ENCODE measurements around the gene PRKCQ.
A peak's percentile ranks its signal among the peaks of the same experiment; 100 is the strongest.

The PRKCQ gene

DNA sequence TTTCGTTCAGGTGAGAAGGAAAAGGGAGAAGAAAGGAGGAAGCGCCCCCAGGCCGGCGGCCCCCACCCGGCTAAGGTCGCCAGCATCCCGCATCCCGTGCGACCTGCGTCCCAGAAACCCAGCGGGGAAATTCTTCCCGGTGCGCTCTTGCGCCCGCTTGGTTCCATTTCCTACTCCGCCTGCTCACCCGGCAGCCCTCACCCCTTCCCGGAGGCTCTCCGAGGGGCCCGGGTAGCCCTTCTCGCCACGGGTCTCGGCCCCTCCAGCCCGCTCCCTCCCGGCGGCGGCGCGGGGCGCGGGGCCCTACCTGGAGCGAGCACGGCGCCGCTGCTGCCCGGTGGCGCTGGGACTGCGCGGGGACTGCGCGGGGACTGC, at the start of gene PRKCQ:
TSS of gene PRKCQ (minus strand) at position 373 of the 375 bp plus-strand sequence. CDS start 65,141 bp downstream, outside the sequence.
- no peak for TF ChIP-seq ZNF274 (IDR thresholded peaks at IDR 0.05; ENCODE audit: low read depth, low read length)
- peak within 1 kb of the TSS; percentile 70 for H3K4me3 ChIP-seq (ENCODE audit: low read length)

DNA sequence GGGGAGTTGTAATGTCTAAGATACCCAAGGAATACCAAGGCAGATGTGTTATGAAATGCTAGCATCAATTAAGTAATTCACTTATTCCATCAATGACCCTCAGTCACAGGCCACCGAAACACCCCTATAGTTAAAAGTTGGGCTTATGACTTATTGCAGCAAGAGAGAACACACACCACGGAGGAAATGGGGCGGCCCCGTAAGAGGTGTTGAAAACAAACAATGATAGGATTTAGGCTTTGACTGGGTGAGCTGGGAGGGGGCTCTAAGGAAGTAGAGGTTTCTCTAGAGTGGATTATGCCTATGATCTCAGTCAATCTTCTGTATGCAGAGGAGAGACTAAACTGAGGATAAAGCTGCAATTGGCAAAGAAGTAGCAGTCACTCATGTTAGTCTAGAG, 45.4 kb upstream of the PRKCQ start:
- H3K4me3 ChIP-seq (ENCODE audit: low read length) = no peak overlapping the region
- no peak for TF ChIP-seq ZNF274 (IDR thresholded peaks at IDR 0.05; ENCODE audit: low read depth, low read length)

- H3K4me3 ChIP-seq (ENCODE audit: low read length) = no peak overlapping the region
- no peak for TF ChIP-seq ZNF274 (IDR thresholded peaks at IDR 0.05; ENCODE audit: low read depth, low read length)
These were observed 44.3 kb upstream of the PRKCQ start for GRCh38 chr10:6624392-6624791.

DNA sequence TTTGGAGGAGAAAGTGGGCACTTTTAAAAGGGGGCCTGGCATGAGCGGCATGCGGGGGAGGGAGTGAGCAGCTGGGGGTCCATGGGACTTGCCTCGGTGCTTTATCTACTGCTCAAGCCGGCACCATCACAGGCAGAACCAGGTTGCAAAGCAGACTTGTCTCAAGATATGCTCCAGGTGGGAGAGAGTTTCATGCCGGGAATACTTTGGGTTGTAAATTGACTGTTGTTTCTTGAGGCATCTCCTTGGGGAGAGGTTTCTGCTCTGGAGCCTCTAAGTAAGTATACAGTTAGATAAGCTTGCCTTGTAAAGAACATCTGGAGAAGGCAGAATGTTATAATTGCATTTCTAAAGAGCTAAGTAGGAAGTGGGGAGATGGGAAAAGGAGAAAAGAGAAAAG, 42.8 kb upstream of the PRKCQ start:
- TF ChIP-seq ZNF274 (IDR thresholded peaks at IDR 0.05; ENCODE audit: low read depth, low read length) = no peak
- H3K4me3 ChIP-seq (ENCODE audit: low read length) = no peak overlapping the region

DNA sequence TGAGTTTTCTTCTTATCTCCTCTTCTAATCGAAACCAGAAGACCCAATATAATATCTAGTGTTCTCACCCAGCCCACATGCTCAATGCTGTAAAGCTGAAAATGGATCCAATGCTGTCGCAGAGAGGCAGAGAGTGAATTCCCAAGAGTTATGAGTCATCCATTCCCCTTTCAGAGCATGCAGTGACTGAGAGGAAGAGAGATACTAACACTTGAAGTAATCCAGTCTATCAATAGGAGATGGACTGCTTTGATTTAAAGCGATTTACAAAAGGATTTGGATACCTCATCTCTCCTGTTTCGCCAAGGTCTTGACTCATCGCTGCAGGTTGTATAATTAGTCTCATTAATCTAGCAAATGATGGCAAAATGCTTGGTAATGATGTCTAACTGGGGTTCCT, 41.5 kb upstream of the PRKCQ start:
- TF ChIP-seq ZNF274 (IDR thresholded peaks at IDR 0.05; ENCODE audit: low read depth, low read length) = no peak
- H3K4me3 ChIP-seq (ENCODE audit: low read length) = no peak overlapping the region

GRCh38 chr10:6619660-6620059, 39.6 kb upstream of the PRKCQ start:
- no peak for TF ChIP-seq ZNF274 (IDR thresholded peaks at IDR 0.05; ENCODE audit: low read depth, low read length)
- no peak overlapping the region for H3K4me3 ChIP-seq (ENCODE audit: low read length)

DNA sequence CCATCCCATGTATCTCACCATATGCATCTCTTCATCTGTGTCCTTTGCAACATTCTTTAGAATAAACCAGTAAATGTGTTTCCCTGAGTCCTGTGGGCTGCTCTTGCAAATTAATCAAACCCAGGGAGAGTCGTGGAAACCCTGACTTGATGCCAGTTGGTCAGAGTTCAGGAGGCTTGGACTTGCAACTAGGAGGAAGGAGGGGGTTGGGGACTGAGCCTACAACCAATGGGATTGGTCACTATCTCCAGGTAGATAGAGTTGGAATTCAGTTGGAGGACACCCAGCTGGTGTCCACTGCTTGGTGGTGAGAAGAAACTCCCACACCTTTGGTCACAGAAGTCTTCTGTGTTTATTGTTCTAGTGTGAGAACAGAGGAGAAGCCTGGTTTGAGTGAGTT, 38.3 kb upstream of the PRKCQ start:
- H3K4me3 ChIP-seq (ENCODE audit: low read length) = no peak overlapping the region
- no peak for TF ChIP-seq ZNF274 (IDR thresholded peaks at IDR 0.05; ENCODE audit: low read depth, low read length)

- H3K4me3 ChIP-seq (ENCODE audit: low read length) = no peak overlapping the region
- TF ChIP-seq ZNF274 (IDR thresholded peaks at IDR 0.05; ENCODE audit: low read depth, low read length) = no peak
These were observed 37.4 kb upstream of the PRKCQ start for GRCh38 chr10:6617309-6618076.

DNA sequence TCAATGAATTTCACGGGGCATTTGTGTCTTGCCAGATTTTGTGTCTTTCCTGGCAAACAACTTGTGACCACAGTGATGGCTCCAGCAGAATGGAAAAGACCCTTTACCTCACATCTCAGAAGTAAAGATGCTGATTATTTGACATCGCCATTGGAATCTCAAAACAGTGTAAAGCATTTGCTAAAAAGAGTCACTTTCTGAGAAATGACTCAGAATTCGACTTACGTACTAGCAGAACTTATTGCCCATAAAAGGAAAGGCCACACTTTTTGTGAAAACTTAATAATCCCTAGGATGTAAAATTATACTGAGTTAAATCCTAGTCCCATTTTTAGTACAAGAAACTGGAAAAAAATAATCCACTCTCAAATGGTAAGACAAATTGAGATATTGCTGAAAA, 35.9 kb upstream of the PRKCQ start:
- TF ChIP-seq ZNF274 (IDR thresholded peaks at IDR 0.05; ENCODE audit: low read depth, low read length) = no peak
- no peak overlapping the region for H3K4me3 ChIP-seq (ENCODE audit: low read length)

DNA sequence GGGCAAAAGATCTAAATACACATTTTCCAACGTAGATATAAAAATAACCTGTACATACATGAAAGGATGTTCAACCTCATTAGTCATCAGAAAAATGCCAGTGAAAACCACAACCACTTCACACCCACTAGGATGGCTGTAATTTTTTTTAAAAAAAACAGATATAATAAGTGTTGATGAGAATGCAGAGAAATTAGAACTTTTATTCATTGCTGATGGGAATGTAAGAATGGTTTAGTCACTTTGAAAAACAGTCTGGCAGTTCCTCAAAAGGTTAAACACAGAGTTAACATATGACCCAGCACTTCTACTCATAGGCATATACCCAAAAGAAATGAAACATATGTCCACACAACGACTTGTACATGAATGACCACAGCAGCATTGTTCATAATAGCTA, 32.3 kb upstream of the PRKCQ start:
- no peak overlapping the region for H3K4me3 ChIP-seq (ENCODE audit: low read length)
- no peak for TF ChIP-seq ZNF274 (IDR thresholded peaks at IDR 0.05; ENCODE audit: low read depth, low read length)

- TF ChIP-seq ZNF274 (IDR thresholded peaks at IDR 0.05; ENCODE audit: low read depth, low read length) = no peak
- H3K4me3 ChIP-seq (ENCODE audit: low read length) = no peak overlapping the region
These were observed 30.6 kb upstream of the PRKCQ start for GRCh38 chr10:6610647-6611046.

DNA sequence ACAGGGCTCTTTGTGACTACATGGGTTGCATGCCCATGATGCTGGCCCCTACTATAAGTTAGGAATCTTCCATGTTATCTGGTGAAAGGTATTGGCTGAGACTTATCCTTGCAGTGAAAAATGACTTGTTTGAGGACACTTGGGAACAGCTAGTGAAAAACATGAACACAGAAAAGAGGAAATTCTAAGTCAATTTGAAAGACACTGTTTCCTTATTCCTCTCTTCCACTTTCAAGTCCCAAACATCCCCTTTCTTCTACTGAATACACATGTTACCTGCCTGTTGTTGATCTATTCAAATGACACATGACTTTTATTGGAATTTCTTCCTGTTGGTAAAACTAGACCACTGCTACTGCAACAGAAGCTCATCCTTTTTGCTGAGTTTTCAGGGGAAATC, 29.5 kb upstream of the PRKCQ start:
- TF ChIP-seq ZNF274 (IDR thresholded peaks at IDR 0.05; ENCODE audit: low read depth, low read length) = no peak
- H3K4me3 ChIP-seq (ENCODE audit: low read length) = no peak overlapping the region

DNA sequence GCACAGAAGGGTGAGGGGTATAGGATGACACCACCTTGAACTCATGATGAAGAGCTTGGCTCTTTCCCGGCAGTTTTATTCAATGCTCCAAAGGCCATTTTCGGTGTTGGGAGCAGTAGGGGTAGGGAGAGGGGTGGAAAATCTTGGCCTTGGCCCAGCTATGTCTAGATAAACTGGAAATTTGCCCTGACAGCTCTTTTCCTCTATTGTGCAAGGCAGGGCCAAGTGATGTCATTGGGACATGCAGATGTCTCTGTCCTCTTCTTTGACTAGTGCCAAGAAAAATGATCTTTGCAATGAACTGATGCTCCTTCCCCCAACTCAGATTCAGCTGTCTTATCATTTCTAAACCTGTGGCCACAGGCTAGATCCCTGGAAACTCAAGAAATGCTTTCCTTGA, 27.7 kb upstream of the PRKCQ start:
- H3K4me3 ChIP-seq (ENCODE audit: low read length) = no peak overlapping the region
- TF ChIP-seq ZNF274 (IDR thresholded peaks at IDR 0.05; ENCODE audit: low read depth, low read length) = no peak

GRCh38 chr10:6607182-6607581, 27.1 kb upstream of the PRKCQ start:
- H3K4me3 ChIP-seq (ENCODE audit: low read length) = no peak overlapping the region
- no peak for TF ChIP-seq ZNF274 (IDR thresholded peaks at IDR 0.05; ENCODE audit: low read depth, low read length)

GRCh38 chr10:6603142-6604125, 23.4 kb upstream of the PRKCQ start:
- no peak for TF ChIP-seq ZNF274 (IDR thresholded peaks at IDR 0.05; ENCODE audit: low read depth, low read length)
- H3K4me3 ChIP-seq (ENCODE audit: low read length) = no peak overlapping the region

Measured in GM08714 (cell line).